GM19238 (cell line): Measurements from ENCODE around the gene IFNAR2.

Source experiments
- DNase-seq: peaks from one replicate; pipeline ENCODE4 v3.0.0; 2011; ENCODE audit warnings: low spot score; ENCODE audit not compliant: insufficient read length

IFNAR2 gene

GRCh38 chr21:33266789-33267135, 37.0 kb downstream of the IFNAR2 start:
- DNase-seq = peak; percentile 38

- no peak for DNase-seq
Observed at GRCh38 chr21:33267250-33267649, 37.5 kb downstream of the IFNAR2 start.

- DNase-seq = no peak
Observed at GRCh38 chr21:33268393-33268736, 38.6 kb downstream of the IFNAR2 start.

GRCh38 chr21:33268737-33269441, 39.2 kb downstream of the IFNAR2 start:
- peak; percentile 53 for DNase-seq

- no peak for DNase-seq
Observed at GRCh38 chr21:33270986-33271385, 41.2 kb downstream of the IFNAR2 start.

- DNase-seq = no peak
Observed at GRCh38 chr21:33273044-33273443, 43.3 kb downstream of the IFNAR2 start.

GRCh38 chr21:33278721-33279120, 49.0 kb downstream of the IFNAR2 start:
- DNase-seq = no peak

- DNase-seq = no peak
Observed at GRCh38 chr21:33279330-33279820, 49.6 kb downstream of the IFNAR2 start.
